Measurements from ENCODE around the gene REEP2.
A peak's percentile ranks its signal among the peaks of the same experiment; 100 is the strongest.

DNA sequence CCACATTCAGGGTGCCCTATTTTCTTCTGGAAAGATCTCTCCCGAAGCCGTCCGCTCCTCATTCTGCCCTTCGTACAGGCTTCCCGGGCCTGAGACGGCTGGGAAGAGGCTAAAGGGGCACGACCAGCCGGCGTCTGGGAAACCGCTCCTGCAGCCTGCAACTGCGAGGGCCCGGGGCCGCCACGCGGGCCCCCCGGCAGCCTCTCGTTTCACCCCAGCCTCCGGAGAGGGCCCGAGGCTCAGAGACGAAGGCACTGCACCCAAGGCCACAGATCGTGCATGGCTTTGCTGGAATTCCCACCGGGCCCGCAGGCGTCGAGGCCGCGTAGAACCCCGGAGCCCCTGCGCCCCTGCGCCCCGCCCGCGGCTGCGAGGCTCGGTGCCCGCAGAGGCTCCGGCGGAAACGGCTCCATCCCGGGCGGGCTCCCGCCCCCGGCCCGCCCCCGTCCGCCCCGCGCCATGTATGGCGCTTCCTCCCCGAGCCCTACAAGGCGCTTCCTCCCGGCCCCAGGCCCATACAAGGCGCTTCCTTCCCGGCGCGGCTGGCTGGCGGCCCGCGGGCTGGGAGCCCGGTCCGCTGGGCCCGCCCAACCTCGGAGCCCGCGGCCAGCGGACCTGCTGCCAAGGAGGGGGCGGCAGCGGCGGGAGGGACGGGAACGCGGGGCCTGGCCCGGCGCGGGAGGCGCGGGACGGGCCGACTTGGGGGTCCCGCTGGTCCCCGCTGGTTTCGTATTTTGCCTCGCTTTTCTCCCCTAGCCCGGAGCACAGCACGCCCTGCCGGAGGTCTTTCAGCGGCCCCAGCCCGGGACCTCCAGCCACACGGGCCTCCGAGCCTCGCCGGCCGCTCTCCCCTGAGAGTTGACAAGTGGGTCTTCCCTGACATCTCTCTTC, 53.1 kb downstream of the REEP2 start:
- TF ChIP-seq POLR2AphosphoS5 (IDR thresholded peaks at IDR 0.05; ENCODE audit: borderline replicate concordance, low read depth, low read length) (peak; percentile 50; the same call in 1 of the 2 replicates), EZH2 (IDR thresholded peaks at IDR 0.05) (no peak)
